GM18861 (cell line): ENCODE data around the gene CPED1.

Experiments used
- ATAC-seq: cut with Tn5 transposase; IDR thresholded peaks from one replicate; pipeline ENCODE4 v1.9.1; 2021; ENCODE audit not compliant: unreplicated experiment

Gene CPED1

GRCh38 chr7:121126801-121127534 is 138.5 kb downstream of the CPED1 start:
- ATAC-seq = no peak

DNA sequence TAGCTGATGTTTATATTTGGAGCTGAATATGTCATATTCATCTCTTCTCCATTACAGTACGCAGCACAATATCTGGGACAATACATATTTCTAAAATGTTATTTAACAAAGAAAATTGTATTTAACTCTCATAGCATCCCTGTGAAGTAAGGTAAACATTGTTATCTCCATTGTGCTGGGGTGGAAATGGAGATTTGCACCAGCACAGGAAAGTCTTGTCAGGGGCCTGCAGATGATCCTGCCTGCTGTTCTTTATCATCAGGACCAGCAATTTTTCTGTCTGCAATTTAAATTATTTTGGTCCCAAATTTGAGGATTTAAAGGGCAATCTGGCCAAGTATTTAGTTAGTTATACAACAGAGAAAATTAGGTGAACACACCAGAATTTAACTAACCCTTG is 144.4 kb downstream of the CPED1 start:
- no peak for ATAC-seq

- no peak for ATAC-seq
Observed at GRCh38 chr7:121133444-121133843, 144.9 kb downstream of the CPED1 start.

- no peak for ATAC-seq
Observed at GRCh38 chr7:121137580-121137979, 149.1 kb downstream of the CPED1 start.

DNA sequence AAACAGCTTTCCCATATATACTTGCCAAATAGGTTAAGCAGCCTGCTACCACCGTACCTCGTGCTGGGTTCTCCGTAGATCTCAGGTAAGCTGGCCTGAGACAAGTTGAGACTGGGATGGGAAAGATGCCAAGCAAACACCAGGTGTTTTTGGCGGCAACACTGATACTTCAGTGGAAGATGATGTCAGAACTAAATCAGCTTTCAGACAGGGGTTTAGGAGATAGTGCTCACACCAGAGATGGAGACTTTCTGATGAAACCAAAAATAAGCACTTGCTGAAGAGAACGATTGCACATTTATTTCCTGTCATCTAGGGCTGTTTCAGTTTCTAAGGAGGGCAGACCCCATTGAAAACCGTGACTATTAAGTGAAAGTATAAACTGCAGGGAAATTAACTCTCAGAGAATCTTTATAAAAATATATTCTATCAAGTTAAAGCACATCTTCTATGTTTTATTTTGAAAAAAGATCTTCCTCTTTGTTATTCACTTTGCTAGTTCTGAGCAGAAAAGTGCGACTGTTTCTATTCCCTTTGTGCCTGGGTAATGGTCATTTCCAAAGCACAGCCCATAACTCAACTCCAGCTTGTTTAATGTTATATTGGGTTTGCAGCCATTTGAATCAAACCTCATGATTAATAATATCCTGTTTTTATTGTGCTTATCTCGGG is 149.9 kb downstream of the CPED1 start:
- ATAC-seq = peak; percentile 100

GRCh38 chr7:121139427-121139826 is 150.9 kb downstream of the CPED1 start:
- ATAC-seq = no peak

DNA sequence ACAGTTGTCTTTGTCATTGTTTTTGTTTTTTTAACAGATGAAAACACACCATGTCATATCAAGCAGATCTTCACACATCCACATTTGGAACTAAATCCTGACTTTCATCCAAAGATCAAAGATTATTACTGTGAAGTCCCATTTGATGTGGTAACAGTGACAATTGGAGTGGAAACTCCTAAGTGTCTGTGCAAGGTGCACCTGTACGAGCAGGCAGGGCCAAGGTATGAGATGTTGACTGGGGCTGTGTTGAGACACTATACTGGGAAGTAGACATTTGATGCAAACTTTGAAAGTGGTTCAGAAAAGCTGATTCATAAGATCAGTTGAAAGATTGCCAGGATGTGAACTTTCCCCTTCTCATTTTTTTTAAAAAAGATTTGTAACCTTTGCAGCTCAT is 152.3 kb downstream of the CPED1 start:
- no peak for ATAC-seq

- ATAC-seq = no peak
Observed at GRCh38 chr7:121151774-121152221, 163.3 kb downstream of the CPED1 start.

GRCh38 chr7:121153411-121153810 is 164.9 kb downstream of the CPED1 start:
- no peak for ATAC-seq

GRCh38 chr7:121153995-121154394 is 165.5 kb downstream of the CPED1 start:
- ATAC-seq = no peak

DNA sequence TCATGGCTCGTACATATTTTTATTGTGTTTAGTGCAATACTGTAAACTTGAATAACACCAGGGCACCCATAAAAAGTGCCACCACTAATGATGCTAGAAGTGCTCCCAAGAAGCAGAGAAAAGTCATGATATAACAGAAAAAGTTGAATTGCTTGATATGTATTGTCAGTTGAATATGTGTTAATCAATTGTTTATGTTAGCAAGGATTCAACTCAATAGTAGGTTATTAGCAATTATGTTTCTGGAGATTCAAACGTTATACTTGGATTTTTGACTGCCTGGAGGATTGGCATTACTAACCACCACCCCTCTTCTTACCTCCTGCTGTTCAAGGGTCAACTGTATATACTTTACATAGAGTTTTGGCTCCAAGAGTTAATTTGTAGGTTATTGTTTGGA is 168.3 kb downstream of the CPED1 start:
- ATAC-seq = no peak

- no peak for ATAC-seq
Observed at GRCh38 chr7:121157341-121157751, 168.8 kb downstream of the CPED1 start.

- no peak for ATAC-seq
Observed at GRCh38 chr7:121157885-121158590, 169.5 kb downstream of the CPED1 start.

DNA sequence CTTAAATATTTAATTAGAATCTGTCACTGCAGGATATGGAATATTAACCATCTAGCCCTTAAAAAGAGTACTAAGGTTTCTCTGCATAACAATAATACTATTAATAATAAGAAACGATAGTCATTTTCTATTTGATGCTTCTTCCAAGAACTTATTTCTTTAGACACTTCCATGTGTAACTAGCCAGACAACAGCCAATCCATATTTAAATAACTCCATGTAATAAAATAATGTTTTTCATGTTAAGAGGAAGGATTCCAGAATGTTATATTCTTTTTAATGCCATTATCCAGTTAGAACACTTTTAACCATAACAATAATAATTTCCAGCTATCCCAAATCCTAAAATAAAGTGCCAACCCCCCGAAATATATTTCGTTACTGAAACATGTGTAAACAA is 170.2 kb downstream of the CPED1 start:
- no peak for ATAC-seq

DNA sequence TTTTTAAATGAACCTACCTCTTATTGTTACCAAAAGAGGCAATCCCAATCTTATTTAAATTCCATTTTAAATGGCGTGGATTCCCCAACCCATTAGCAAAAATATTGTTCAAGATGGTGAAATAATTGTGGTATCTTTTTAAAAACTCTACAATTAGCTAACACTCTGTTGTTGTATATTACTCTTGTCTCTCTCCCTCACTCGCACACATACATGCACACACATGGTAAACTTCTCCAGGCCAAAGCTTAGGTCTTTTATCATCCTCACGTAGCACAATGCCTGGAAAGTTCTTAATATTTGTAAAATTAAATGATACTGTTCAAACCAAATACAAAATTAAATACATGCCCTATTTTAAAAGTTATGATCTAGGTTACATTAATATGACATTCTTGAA is 171.0 kb downstream of the CPED1 start:
- no peak for ATAC-seq

DNA sequence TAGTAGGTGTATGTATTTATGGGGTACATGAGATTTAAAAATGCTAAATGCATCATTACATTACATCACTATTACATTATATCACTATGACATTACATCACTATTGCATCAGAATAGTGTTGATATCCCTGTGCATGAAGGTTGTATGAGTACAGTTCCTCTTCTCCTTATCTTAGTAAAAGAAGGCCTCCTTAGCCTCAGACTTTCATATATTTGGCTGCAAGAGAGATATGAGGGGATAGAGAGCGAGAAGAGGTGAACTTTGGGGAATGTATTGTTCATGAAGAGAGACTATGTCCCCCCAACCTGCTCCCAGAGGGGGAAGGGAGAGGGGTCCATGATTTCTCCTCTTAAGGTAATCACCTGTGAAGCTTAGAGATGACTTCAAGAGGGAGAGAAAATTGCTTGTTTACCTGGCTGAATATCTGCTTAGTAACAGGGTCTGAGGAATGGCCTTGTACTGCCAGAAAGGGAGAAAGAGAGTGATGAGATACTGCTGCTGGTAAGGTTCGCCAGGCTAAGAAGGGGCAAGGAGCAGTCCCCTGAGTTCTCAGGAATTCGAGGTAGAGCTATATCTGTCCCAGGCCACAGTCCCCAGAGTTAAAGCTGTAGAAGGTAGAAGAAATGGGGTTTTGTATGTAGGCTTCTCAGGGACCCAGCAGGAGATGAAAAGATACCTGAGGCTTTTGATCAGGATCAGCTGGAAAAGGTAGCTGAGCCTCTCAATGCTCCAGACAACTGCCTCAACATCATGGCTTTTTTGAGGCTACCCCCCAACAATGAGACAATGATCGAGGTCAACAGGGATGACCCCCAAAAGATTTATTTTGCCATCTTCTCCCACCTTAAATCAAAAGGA is 171.9 kb downstream of the CPED1 start:
- ATAC-seq = no peak

- no peak for ATAC-seq
Observed at GRCh38 chr7:121163699-121164098, 175.2 kb downstream of the CPED1 start.

DNA sequence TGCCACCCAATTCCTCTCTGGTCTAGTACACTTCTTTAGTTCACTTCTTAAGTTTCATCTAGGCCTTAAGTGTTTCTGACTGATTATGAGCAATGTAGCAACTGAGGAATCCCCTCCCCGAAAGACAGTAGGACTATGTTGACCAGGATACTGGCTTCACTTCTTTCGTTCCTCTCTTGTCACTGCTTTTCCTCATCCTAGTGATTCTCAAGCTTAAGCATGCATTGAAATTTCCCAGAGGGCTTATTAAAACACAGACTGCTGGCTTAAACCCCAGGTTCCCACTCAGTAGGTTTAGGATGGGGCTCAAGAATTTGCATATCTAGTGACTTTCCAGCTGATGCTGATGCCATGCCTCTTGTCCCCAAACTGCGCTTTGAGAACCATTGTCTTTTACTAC is 175.7 kb downstream of the CPED1 start:
- ATAC-seq = no peak

DNA sequence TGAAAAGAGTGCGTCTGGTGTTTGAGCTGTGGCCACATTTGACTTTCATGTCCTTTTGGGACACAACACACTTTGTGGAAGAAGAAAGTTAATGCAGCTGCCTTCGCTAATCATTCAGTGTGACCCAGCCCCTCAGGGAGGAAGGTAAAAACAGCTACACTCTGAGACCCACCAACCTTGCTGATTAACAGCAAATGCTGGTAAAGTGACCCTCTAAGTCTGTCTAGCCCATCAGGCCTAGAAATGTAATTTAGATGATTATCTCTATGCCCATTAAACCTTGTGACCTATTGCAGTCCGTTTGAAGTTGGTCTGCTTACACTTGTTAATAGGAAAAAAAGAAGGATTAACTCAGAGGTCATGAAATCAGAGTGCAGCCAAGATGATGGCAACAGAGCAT is 178.4 kb downstream of the CPED1 start:
- no peak for ATAC-seq

GRCh38 chr7:121167971-121168370 is 179.5 kb downstream of the CPED1 start:
- no peak for ATAC-seq

DNA sequence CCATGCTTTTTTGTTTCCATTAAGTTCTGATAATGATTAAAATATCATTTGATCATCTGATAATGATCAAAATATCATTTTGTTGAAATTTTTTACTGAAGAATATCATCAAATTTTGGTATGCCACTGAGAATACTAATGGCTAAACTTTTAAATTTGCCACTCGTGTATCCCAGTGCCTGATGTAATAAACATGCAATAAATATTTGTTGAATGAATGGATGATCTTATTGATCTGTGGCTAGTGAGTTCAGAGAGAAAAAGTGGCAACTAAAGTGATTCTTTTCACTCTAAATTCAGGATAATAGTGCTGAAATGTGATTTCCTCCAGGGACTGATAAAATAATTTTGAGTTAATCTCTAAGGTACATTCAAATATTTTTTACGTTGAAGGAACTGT is 181.0 kb downstream of the CPED1 start:
- no peak for ATAC-seq
